IMR-90 (cell line): ENCODE results near the gene COL27A1. TPM values are rescaled to one million over a fixed set of nuclear protein-coding genes. Genes with fewer than 3 reads are reported as not detected.

Experiments used
- ATAC-seq: fragments of 200-7000 bp; cut with Tn5 transposase; 2 replicates; pipeline ENCODE4 v1.9.1; 2020; ENCODE audit warnings: low read depth, mild to moderate bottlenecking, moderate library complexity
- BruUV-seq: library from RNA; stranded (reverse); fragments of 400-500 nt; replicated peaks from 2 replicates; lab custom pipeline; 2021; lab: Mats Ljungman, UMichigan
- CTCF ChIA-PET: fragments of 300-600 bp; formaldehyde crosslinking; extraction: SDS; loops from one replicate; lab custom pipeline; 2021; ENCODE audit warnings: antibody characterized with exemption; lab: Yijun Ruan, JAX
- POLR2A ChIA-PET: fragments of 300-600 bp; sonication (Branson Sonifier 250); formaldehyde crosslinking; loops from one replicate; lab custom pipeline; 2022; ENCODE audit warnings: antibody characterized with exemption; ENCODE audit not compliant: unreplicated experiment; lab: Charles Lee
- DNase-seq: peaks from one replicate; pipeline ENCODE4 v3.0.0; 2013
- H2AFZ ChIP-seq: replicated peaks from 2 replicates; pipeline ENCODE3; 2013; ENCODE audit warnings: low read length, mild to moderate bottlenecking; ENCODE audit not compliant: poor library complexity
- H2AK5ac ChIP-seq: 2 replicates; pipeline ENCODE4 v1.6.1; 2013; ENCODE audit warnings: low read depth, low read length, inconsistent platforms
- H2AK9ac ChIP-seq: replicated peaks from 2 replicates; pipeline ENCODE3; 2013; ENCODE audit warnings: mild to moderate bottlenecking, low read depth, low read length, moderate library complexity; ENCODE audit not compliant: poor library complexity
- H2BK120ac ChIP-seq: 2 replicates; pipeline ENCODE4 v1.6.1; 2013; ENCODE audit warnings: low read depth, low read length, inconsistent platforms
- H2BK15ac ChIP-seq: 3 replicates; pipeline ENCODE4 v1.6.1; 2013; ENCODE audit warnings: low read depth, low read length, inconsistent platforms
- H2BK20ac ChIP-seq: 2 replicates; pipeline ENCODE4 v1.6.1; 2013; ENCODE audit warnings: low read depth, mild to moderate bottlenecking, inconsistent platforms, low read length, moderate library complexity
- H2BK5ac ChIP-seq: 2 replicates; pipeline ENCODE4 v1.6.1; 2013; ENCODE audit warnings: mild to moderate bottlenecking, low read depth, low read length, inconsistent platforms; ENCODE audit not compliant: poor library complexity, severe bottlenecking
- H3K14ac ChIP-seq: replicated peaks from 2 replicates; pipeline ENCODE4 v1.6.1; 2013; ENCODE audit warnings: low read depth, low read length, inconsistent platforms
- H3K18ac ChIP-seq: 2 replicates; pipeline ENCODE4 v1.6.1; 2013; ENCODE audit warnings: low read depth, low read length, control low read depth
- H3K23ac ChIP-seq: 2 replicates; pipeline ENCODE4 v1.6.1; 2013; ENCODE audit warnings: low read depth, low read length, inconsistent platforms
- H3K27ac ChIP-seq: 2 replicates; pipeline ENCODE4 v1.5.1; 2013; ENCODE audit warnings: mild to moderate bottlenecking, control low read depth, low read length; ENCODE audit not compliant: insufficient read depth
- H3K27me3 ChIP-seq: 2 replicates; pipeline ENCODE4 v1.6.1; 2013; ENCODE audit warnings: low read length; ENCODE audit not compliant: control insufficient read depth, insufficient read depth
- H3K36me3 ChIP-seq: 2 replicates; pipeline ENCODE4 v1.6.1; 2013; ENCODE audit warnings: low read length, mixed read lengths; ENCODE audit not compliant: control insufficient read depth, insufficient read depth
- H3K4ac ChIP-seq: 2 replicates; pipeline ENCODE4 v1.6.1; 2013; ENCODE audit warnings: low read depth, low read length, inconsistent platforms
- H3K4me1 ChIP-seq: 2 replicates; pipeline ENCODE4 v1.6.1; 2013; ENCODE audit warnings: low read length, mixed read lengths; ENCODE audit not compliant: control insufficient read depth, insufficient read depth
- H3K4me2 ChIP-seq: 2 replicates; pipeline ENCODE4 v1.6.1; 2013; ENCODE audit warnings: low read depth, mild to moderate bottlenecking, control low read depth, low read length, moderate library complexity
- H3K4me3 ChIP-seq: 2 replicates; pipeline ENCODE4 v1.5.1; 2013; ENCODE audit warnings: low read depth, mild to moderate bottlenecking, control low read depth, low read length, moderate library complexity; ENCODE audit not compliant: insufficient read depth
- H3K56ac ChIP-seq: 2 replicates; pipeline ENCODE4 v1.6.1; 2013; ENCODE audit warnings: low read length, inconsistent platforms; ENCODE audit not compliant: insufficient read depth; ENCODE audit errors: extremely low read depth
- H3K79me1 ChIP-seq, 2 experiments: 2 replicates each; pipeline ENCODE4 v1.6.1; 2013; ENCODE audit warnings: low read length in 2 of 2, inconsistent platforms in 1 of 2, low read depth in 1 of 2
- H3K9ac ChIP-seq: 2 replicates; pipeline ENCODE4 v1.6.1; 2013; ENCODE audit warnings: low read depth, low read length, control low read depth
- H3K9me1 ChIP-seq: 2 replicates; pipeline ENCODE4 v1.6.1; 2013; ENCODE audit warnings: low read length, inconsistent platforms; ENCODE audit not compliant: insufficient read depth
- H3K9me3 ChIP-seq: 2 replicates; pipeline ENCODE4 v1.6.1; 2013; ENCODE audit warnings: low read length; ENCODE audit not compliant: control insufficient read depth, insufficient read depth
- H4K20me1 ChIP-seq: 2 replicates; pipeline ENCODE4 v1.6.1; 2013; ENCODE audit warnings: low read length, inconsistent platforms; ENCODE audit not compliant: insufficient read depth
- H4K5ac ChIP-seq: 2 replicates; pipeline ENCODE4 v1.6.1; 2013; ENCODE audit warnings: mild to moderate bottlenecking, low read depth, low read length, control low read depth
- H4K8ac ChIP-seq, 2 experiments: 2 replicates each; pipeline ENCODE4 v1.6.1; 2013; ENCODE audit warnings: low read depth in 2 of 2, low read length in 2 of 2, control low read depth in 1 of 2, inconsistent platforms in 1 of 2
- H4K91ac ChIP-seq: 2 replicates; pipeline ENCODE4 v1.6.1; 2013; ENCODE audit warnings: low read depth, low read length, inconsistent platforms; ENCODE audit not compliant: insufficient read depth
- BHLHE40 ChIP-seq: fragments of 150-350 bp; IDR thresholded peaks from 2 replicates; pipeline ENCODE4 v1.6.1; 2016; ENCODE audit warnings: mild to moderate bottlenecking, low read depth, low read length
- CEBPB ChIP-seq: IDR thresholded peaks from 2 replicates; pipeline ENCODE4 v1.6.1; 2012; ENCODE audit warnings: low read depth, low read length, improper control_type of control experiment
- CTCF ChIP-seq: conservative IDR thresholded peaks from 2 replicates; pipeline ENCODE4 v1.5.1; 2012; ENCODE audit warnings: mild to moderate bottlenecking, low read depth, low read length, improper control_type of control experiment
- FOS ChIP-seq: fragments of 150-350 bp; IDR thresholded peaks from 2 replicates; pipeline ENCODE4 v1.6.1; 2016; ENCODE audit warnings: low read depth, low read length
- MAFK ChIP-seq: IDR thresholded peaks from 2 replicates; pipeline ENCODE4 v1.6.1; 2012; ENCODE audit warnings: low read depth, low read length, improper control_type of control experiment
- MAZ ChIP-seq: IDR thresholded peaks from 2 replicates; pipeline ENCODE4 v1.6.1; 2012; ENCODE audit warnings: low read depth, mild to moderate bottlenecking, low read length, improper control_type of control experiment, moderate library complexity, borderline replicate concordance
- MXI1 ChIP-seq: IDR thresholded peaks from 2 replicates; pipeline ENCODE4 v1.6.1; 2012; ENCODE audit warnings: low read depth, mild to moderate bottlenecking, low read length, moderate library complexity, borderline replicate concordance
- NFE2L2 ChIP-seq: fragments of 150-350 bp; IDR thresholded peaks from 2 replicates; pipeline ENCODE4 v1.6.1; 2016; ENCODE audit warnings: low read depth, mild to moderate bottlenecking, low read length
- POLR2A ChIP-seq: IDR thresholded peaks from 2 replicates; pipeline ENCODE4 v1.6.1; 2012; ENCODE audit warnings: mild to moderate bottlenecking, low read depth, low read length
- RAD21 ChIP-seq: IDR thresholded peaks from 2 replicates; pipeline ENCODE4 v1.6.1; 2012; ENCODE audit warnings: low read length, improper control_type of control experiment
- RFX5 ChIP-seq: IDR thresholded peaks from 2 replicates; pipeline ENCODE4 v1.8.0; 2012; ENCODE audit warnings: low read depth, mild to moderate bottlenecking, low read length, moderate library complexity
- SMC3 ChIP-seq: fragments of 150-350 bp; IDR thresholded peaks from 2 replicates; pipeline ENCODE4 v1.6.1; 2016; ENCODE audit warnings: low read depth, mild to moderate bottlenecking, antibody characterized with exemption, low read length, moderate library complexity
- WGBS, 2 experiments: methylation state at CpG; one replicate each; pipeline versions ENCODE4 v1.1.5 to v1.1.7; 2013; ENCODE audit warnings: missing lambda C conversion rate in 2 of 2; ENCODE audit not compliant: insufficient read length in 1 of 2; ENCODE audit errors: extremely low coverage in 2 of 2; 5-methylcytosine and 5-hydroxymethylcytosine counted together
- dilution Hi-C: fragments of 300-500 bp; cut with HindIII; formaldehyde crosslinking; loops from one replicate; pipeline ENCODE4 v1.14.3; 2018; ENCODE audit warnings: low sequenced_read_pairs; ENCODE audit not compliant: unreplicated experiment
- in situ Hi-C: fragments of 300-500 bp; cut with MboI; formaldehyde crosslinking; loops from 3 replicates; pipeline ENCODE4 v1.14.3; 2019; ENCODE audit warnings: low sequenced_read_pairs, inconsistent platforms, mixed read lengths
- intact Hi-C: fragments of 100-400 bp; cut with micrococcal nuclease; formaldehyde crosslinking; loops from 2 replicates; pipeline ENCODE4 v1.10.0; 2022
- polyA plus RNA-seq, 3 experiments: library from polyadenylated mRNA; depleted of rRNA; stranded (reverse); fragments of >200 nt; gene quantifications; 2 replicates each; pipeline ENCODE4 v1.2.3, GENCODE V29; 2012; ENCODE audit warnings: low replicate concordance in 1 of 3
- total RNA-seq: library from RNA; depleted of rRNA; stranded (reverse); fragments of >200 nt; gene quantifications from 2 replicates; pipeline ENCODE4 v1.2.3, GENCODE V29; 2012
- TF ChIP-seq, protein P1 (sequence below): fragments of 150-350 bp; IDR thresholded peaks from 2 replicates; pipeline ENCODE4 v1.6.1; 2016; ENCODE audit warnings: low read depth, mild to moderate bottlenecking, low read length, moderate library complexity, borderline replicate concordance
- TF ChIP-seq, protein P2 (sequence below): fragments of 150-350 bp; IDR thresholded peaks from 2 replicates; pipeline ENCODE4 v1.6.1; 2017; ENCODE audit warnings: mild to moderate bottlenecking, antibody characterized with exemption, low read length, low read depth

Gene COL27A1
- total and polyA plus RNA-seq, 2 of the 4 experiments (the other 2 are of a cell fraction) = 3.2 to 18.3 TPM

DNA sequence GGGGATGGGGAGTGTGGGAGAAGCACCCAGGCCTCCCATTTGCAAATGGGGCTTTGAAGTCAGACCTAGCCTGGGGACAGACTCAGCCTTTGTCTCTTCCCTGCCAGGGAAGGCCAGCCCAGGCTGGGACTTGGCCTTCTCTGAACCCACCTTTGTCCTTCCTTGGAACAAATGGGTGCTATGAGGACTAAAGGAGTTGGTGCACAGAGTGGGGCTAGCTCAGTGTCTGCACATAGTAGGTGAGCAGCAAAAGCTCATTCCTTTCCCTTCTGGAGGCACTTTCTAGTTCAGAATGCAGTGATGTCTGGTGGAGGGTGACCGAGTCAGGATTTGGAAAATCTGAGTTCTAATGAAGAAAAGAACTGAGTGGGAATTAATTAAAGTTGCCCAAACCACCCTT lies 37.2 kb downstream of the COL27A1 start:
- Histone ChIP-seq H3K9me1 (peaks cover 16% of the 10 kb centered on the region), H3K56ac (no peak overlapping the region), H2BK20ac (no peak overlapping the region), H3K9me3 (peaks cover 2% of the 10 kb centered on the region; the same call in 1 of the 2 replicates), H2BK15ac (no peak overlapping the region), H2BK120ac (no peak overlapping the region), H3K36me3 (peaks cover 19% of the 10 kb centered on the region), H3K27ac (no peak overlapping the region), H3K79me1 (peaks cover 0 to 4% of the 10 kb centered on the region in 2 experiments; a peak in 1 of 4 replicates), H3K4ac (no peak overlapping the region), H2AFZ (no peak overlapping the region), H4K91ac (no peak overlapping the region), H3K23ac (no peak overlapping the region), H3K9ac (no peak overlapping the region), H3K18ac (no peak overlapping the region), H3K4me1 (no peaks in the 10 kb centered on the region), H4K20me1 (no peaks in the 10 kb centered on the region), H2BK5ac (no peak overlapping the region), H3K27me3 (no peaks in the 10 kb centered on the region), H3K14ac (no peak overlapping the region), H3K4me2 (no peak overlapping the region), H3K4me3 (no peak overlapping the region), H2AK9ac (no peak overlapping the region), H2AK5ac (no peak overlapping the region), H4K5ac (no peak overlapping the region), H4K8ac (no peak overlapping the region)
- ATAC-seq = no peak
- ChIA-PET POLR2A (no interaction called here), CTCF (no interaction called here)
- no peak for TF ChIP-seq SMC3
- no peak for TF ChIP-seq FOS
- TF ChIP-seq MXI1 = no peak
- no peak for TF ChIP-seq NFE2L2
- TF ChIP-seq MAFK = no peak
- TF ChIP-seq POLR2A = no peak
- TF ChIP-seq RAD21 = no peak
- TF ChIP-seq BHLHE40 = no peak
- TF ChIP-seq RFX5 = no peak
- TF ChIP-seq, protein P1, sequence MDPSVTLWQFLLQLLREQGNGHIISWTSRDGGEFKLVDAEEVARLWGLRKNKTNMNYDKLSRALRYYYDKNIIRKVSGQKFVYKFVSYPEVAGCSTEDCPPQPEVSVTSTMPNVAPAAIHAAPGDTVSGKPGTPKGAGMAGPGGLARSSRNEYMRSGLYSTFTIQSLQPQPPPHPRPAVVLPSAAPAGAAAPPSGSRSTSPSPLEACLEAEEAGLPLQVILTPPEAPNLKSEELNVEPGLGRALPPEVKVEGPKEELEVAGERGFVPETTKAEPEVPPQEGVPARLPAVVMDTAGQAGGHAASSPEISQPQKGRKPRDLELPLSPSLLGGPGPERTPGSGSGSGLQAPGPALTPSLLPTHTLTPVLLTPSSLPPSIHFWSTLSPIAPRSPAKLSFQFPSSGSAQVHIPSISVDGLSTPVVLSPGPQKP = no peak
- TF ChIP-seq MAZ = no peak
- TF ChIP-seq, protein P2, sequence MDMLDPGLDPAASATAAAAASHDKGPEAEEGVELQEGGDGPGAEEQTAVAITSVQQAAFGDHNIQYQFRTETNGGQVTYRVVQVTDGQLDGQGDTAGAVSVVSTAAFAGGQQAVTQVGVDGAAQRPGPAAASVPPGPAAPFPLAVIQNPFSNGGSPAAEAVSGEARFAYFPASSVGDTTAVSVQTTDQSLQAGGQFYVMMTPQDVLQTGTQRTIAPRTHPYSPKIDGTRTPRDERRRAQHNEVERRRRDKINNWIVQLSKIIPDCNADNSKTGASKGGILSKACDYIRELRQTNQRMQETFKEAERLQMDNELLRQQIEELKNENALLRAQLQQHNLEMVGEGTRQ = no peak
- no peak for TF ChIP-seq CTCF
- TF ChIP-seq CEBPB = no peak
- intact Hi-C loops = no loop called here
- dilution Hi-C loops = no loop called here
- WGBS, 2 experiments = no CpG with 5 or more reads among the region's 1 CpG
- in situ Hi-C loops = no loop called here
- BruUV-seq = no TSS peak
- DNase-seq = no peak
